NCI-H345 (cell line): ENCODE data around the gene TAS2R38.

ENCODE experiments used
- DNase-seq: peaks from one replicate; lab custom pipeline; 2025; lab: John Stamatoyannopoulos, UW

The TAS2R38 gene

GRCh38 chr7:141975806-141976523 lies 2.4 kb upstream of the TAS2R38 start:
- DNase-seq, result peak; percentile 66

GRCh38 chr7:141974831-141975230 lies 1.3 kb upstream of the TAS2R38 start:
- peak; percentile 38 for DNase-seq

- no peak for DNase-seq
These were observed 12.7 kb downstream of the TAS2R38 start for GRCh38 chr7:141960687-141961422.

GRCh38 chr7:141956084-141956483 lies 17.5 kb downstream of the TAS2R38 start:
- DNase-seq, result no peak

GRCh38 chr7:141954334-141954733 lies 19.2 kb downstream of the TAS2R38 start:
- no peak for DNase-seq

GRCh38 chr7:141952461-141952860 lies 21.1 kb downstream of the TAS2R38 start:
- DNase-seq, result no peak

GRCh38 chr7:141950806-141951205 lies 22.8 kb downstream of the TAS2R38 start:
- DNase-seq, result no peak

- no peak for DNase-seq
These were observed 23.7 kb downstream of the TAS2R38 start for GRCh38 chr7:141949911-141950310.

- DNase-seq, result no peak
These were observed 24.1 kb downstream of the TAS2R38 start for GRCh38 chr7:141949451-141949850.

- no peak for DNase-seq
These were observed 24.6 kb downstream of the TAS2R38 start for GRCh38 chr7:141949021-141949420.

- no peak for DNase-seq
These were observed 26.8 kb downstream of the TAS2R38 start, which contains the start of gene CLEC5A for GRCh38 chr7:141946796-141947195. CLEC5A (minus strand) TSS chr7:141946974; CDS start chr7:141946292, 682 bp downstream.

- DNase-seq, result no peak
These were observed 28.2 kb downstream of the TAS2R38 start for GRCh38 chr7:141945356-141945755.

GRCh38 chr7:141944811-141945210 lies 28.8 kb downstream of the TAS2R38 start:
- no peak for DNase-seq

GRCh38 chr7:141943846-141944245 lies 29.7 kb downstream of the TAS2R38 start:
- no peak for DNase-seq

- DNase-seq, result no peak
These were observed 32.5 kb downstream of the TAS2R38 start for GRCh38 chr7:141941075-141941474.

GRCh38 chr7:141930211-141930610 lies 43.4 kb downstream of the TAS2R38 start:
- DNase-seq, result no peak

GRCh38 chr7:141928845-141929195 lies 44.8 kb downstream of the TAS2R38 start:
- DNase-seq, result no peak

GRCh38 chr7:141928146-141928844 lies 45.3 kb downstream of the TAS2R38 start:
- DNase-seq, result no peak
